Ovary (tissue), 9 donors: ENCODE data around the gene TGFBR1. TPM values are rescaled to one million over a fixed set of nuclear protein-coding genes. Genes with fewer than 3 reads are reported as not detected.

Source experiments
- DNase-seq, 5 donors: peaks; one replicate each; pipeline ENCODE4 v3.0.0-alpha.2; 2019 to 2020
- H3K27ac ChIP-seq, 2 donors: fragments of 200-600 bp; one replicate each; pipeline versions ENCODE4 v1.5.1 to v1.8.0; 2019 to 2022
- H3K27me3 ChIP-seq: fragments of 200-600 bp; one replicate; pipeline ENCODE4 v1.8.0; 2022
- H3K36me3 ChIP-seq: fragments of 200-600 bp; sonication (generic); one replicate; pipeline ENCODE4 v1.5.1; 2019
- H3K4me1 ChIP-seq: one replicate; pipeline ENCODE4 v1.8.1; 2013; ENCODE audit warnings: mild to moderate bottlenecking, moderate library complexity; ENCODE audit not compliant: insufficient read depth
- H3K4me3 ChIP-seq: fragments of 200-600 bp; sonication (generic); one replicate; pipeline ENCODE4 v1.5.1; 2017
- H3K9me3 ChIP-seq, 2 donors: fragments of 200-600 bp in 1 of 2; sonication (generic) in 1 of 2; one replicate each; pipeline versions ENCODE4 v1.5.1 to v1.8.1; 2013 to 2019; ENCODE audit warnings: mild to moderate bottlenecking in 1 of 2, moderate library complexity in 1 of 2
- CTCF ChIP-seq, 3 donors: fragments of 450-650 bp in 2 of 3; fragments of 200-600 bp in 1 of 3; IDR thresholded peaks; one replicate each; pipeline versions ENCODE4 v1.5.1 to v1.8.0; 2016 to 2022; ENCODE audit warnings: antibody characterized with exemption in 3 of 3, mild to moderate bottlenecking in 1 of 3
- EP300 ChIP-seq: sonication (generic); formaldehyde crosslinking; IDR thresholded peaks from one replicate; pipeline ENCODE4 v1.6.1; 2017; ENCODE audit warnings: antibody characterized with exemption
- POLR2A ChIP-seq: fragments of 450-650 bp; IDR thresholded peaks from one replicate; pipeline ENCODE4 v1.6.1; 2017; ENCODE audit warnings: antibody characterized with exemption, mild to moderate bottlenecking, moderate library complexity
- WGBS, 3 donors: extraction: QIAGEN DNeasy Blood & Tissue Kit in 1 of 3; methylation state at CpG; one replicate each; pipeline versions ENCODE4 v1.1.5 to v1.1.7; 2013 to 2017; 5-methylcytosine and 5-hydroxymethylcytosine counted together
- intact Hi-C, 4 donors: fragments of 100-400 bp; cut with DNase I; formaldehyde crosslinking; loops; one replicate each; pipeline versions ENCODE4 v1.11.0 to v1.15.1; 2022 to 2023
- polyA plus RNA-seq, 2 donors: library from polyadenylated mRNA; stranded (reverse); fragments of 200-250 nt in 1 of 2; fragments of 350-450 nt in 1 of 2; fragmentation: Illumina TruSeq in 1 of 2; extraction: RNeasy Lipid Tissue Mini Kit (QIAGEN cat#74804) in 1 of 2; gene quantifications; one replicate each; pipeline ENCODE4 v1.2.3, GENCODE V29; 2013 to 2014
- total RNA-seq, 7 donors: library from RNA; depleted of rRNA in 2 of 7; stranded (reverse); fragments of >200 nt in 2 of 7; fragmentation: NEBNext Ultra II Directional in 3 of 7; extraction: Animal tissue kit (Norgen Biotek cat#: 25700) in 3 of 7; gene quantifications; one replicate each; pipeline versions ENCODE4 v1.1.0 to v1.2.4, GENCODE V29; 2016 to 2023
- donor health status: DM: no; HTN: no; CAD: no; lungs with moderate emphysema.
- donor health status: DM: no; HTN: no; CAD: no.
- donor health status: Bipolar disorder and iron deficiency.
- donor health status: DM: yes; HTN: yes; CAD: no.
- donor health status: DM: no; HTN: no; CAD: no.
- donor health status: DM: yes; HTN: yes; CAD: no.

The TGFBR1 gene
- total and polyA plus RNA-seq, 9 donors: 12.5 to 55.9 (median 38.3) TPM

GRCh38 chr9:99119976-99120655 lies 15.2 kb downstream of the TGFBR1 start:
- H3K27me3 ChIP-seq: no peaks in the 10 kb centered on the region
- H3K36me3 ChIP-seq: no peaks in the 10 kb centered on the region
- H3K9me3 ChIP-seq: no peaks in the 10 kb centered on the region
- no peak overlapping the region for H3K27ac ChIP-seq
- intact Hi-C loops: no loop called here
- TF ChIP-seq POLR2A: no peak
- no peak for TF ChIP-seq CTCF (IDR thresholded peaks at IDR 0.05)
- no peak for TF ChIP-seq EP300
- H3K4me1 ChIP-seq: peaks cover 1% of the 10 kb centered on the region
- no peak for DNase-seq
- no peak overlapping the region for H3K4me3 ChIP-seq

- Histone ChIP-seq H3K36me3 (no peaks in the 10 kb centered on the region), H3K4me3 (no peak overlapping the region), H3K27me3 (no peaks in the 10 kb centered on the region), H3K4me1 (peaks cover 1% of the 10 kb centered on the region), H3K27ac (no peak overlapping the region), H3K9me3 (no peaks in the 10 kb centered on the region)
- intact Hi-C loops: no loop called here
- DNase-seq: no peak
- 89 to 100% (median 96%) methylated on average over 1 of the region's 1 CpG for whole genome bisulfite sequencing, 3 donors
- no peak for TF ChIP-seq POLR2A
- no peak for TF ChIP-seq EP300
- TF ChIP-seq CTCF (IDR thresholded peaks at IDR 0.05): no peak
Measured at GRCh38 chr9:99121604-99122003, 16.7 kb downstream of the TGFBR1 start.

GRCh38 chr9:99124534-99125255 lies 19.8 kb downstream of the TGFBR1 start:
- Histone ChIP-seq H3K4me3 (no peak overlapping the region), H3K27me3 (no peaks in the 10 kb centered on the region), H3K36me3 (no peaks in the 10 kb centered on the region), H3K27ac (no peak overlapping the region), H3K4me1 (peaks cover 5% of the 10 kb centered on the region), H3K9me3 (no peaks in the 10 kb centered on the region)
- TF ChIP-seq POLR2A (no peak), EP300 (no peak), CTCF (IDR thresholded peaks at IDR 0.05) (no peak)
- WGBS, 3 donors: 89 to 93% (median 90%) methylated on average over 3 of the region's 3 CpGs
- no peak for DNase-seq
- intact Hi-C loops: no loop called here

- no peak overlapping the region for H3K27ac ChIP-seq
- WGBS, 3 donors: 90 to 95% (median 93%) methylated on average over 1 of the region's 1 CpG
- H3K9me3 ChIP-seq: no peaks in the 10 kb centered on the region
- H3K36me3 ChIP-seq: no peaks in the 10 kb centered on the region
- intact Hi-C loops: no loop called here
- DNase-seq: no peak
- no peak overlapping the region for H3K4me3 ChIP-seq
- TF ChIP-seq CTCF (IDR thresholded peaks at IDR 0.05): no peak
- no peak for TF ChIP-seq EP300
- no peak for TF ChIP-seq POLR2A
- no peaks in the 10 kb centered on the region for H3K27me3 ChIP-seq
- peaks cover 5% of the 10 kb centered on the region for H3K4me1 ChIP-seq
Measured at GRCh38 chr9:99125446-99125845, 20.5 kb downstream of the TGFBR1 start.
